Transverse colon (tissue), 3 donors: ENCODE results near the gene DESI2.

Source experiments
- POLR2A ChIP-seq: fragments of 450-650 bp; IDR thresholded peaks from one replicate; pipeline ENCODE4 v1.6.1; 2016; ENCODE audit warnings: antibody characterized with exemption, mild to moderate bottlenecking, moderate library complexity
- TF ChIP-seq, protein P1 (sequence below), 5 experiments: fragments of 200-600 bp in 3 of 5; fragments of 450-650 bp in 2 of 5; sonication (generic) in 3 of 5; IDR thresholded peaks; 1 replicate in 2 of 5; 2 replicates in 3 of 5; pipeline ENCODE4 v1.5.1; 2016 to 2017; ENCODE audit warnings: antibody characterized with exemption in 5 of 5, inconsistent platforms in 3 of 5, mild to moderate bottlenecking in 2 of 5, moderate library complexity in 1 of 5

- TF ChIP-seq, protein P1, sequence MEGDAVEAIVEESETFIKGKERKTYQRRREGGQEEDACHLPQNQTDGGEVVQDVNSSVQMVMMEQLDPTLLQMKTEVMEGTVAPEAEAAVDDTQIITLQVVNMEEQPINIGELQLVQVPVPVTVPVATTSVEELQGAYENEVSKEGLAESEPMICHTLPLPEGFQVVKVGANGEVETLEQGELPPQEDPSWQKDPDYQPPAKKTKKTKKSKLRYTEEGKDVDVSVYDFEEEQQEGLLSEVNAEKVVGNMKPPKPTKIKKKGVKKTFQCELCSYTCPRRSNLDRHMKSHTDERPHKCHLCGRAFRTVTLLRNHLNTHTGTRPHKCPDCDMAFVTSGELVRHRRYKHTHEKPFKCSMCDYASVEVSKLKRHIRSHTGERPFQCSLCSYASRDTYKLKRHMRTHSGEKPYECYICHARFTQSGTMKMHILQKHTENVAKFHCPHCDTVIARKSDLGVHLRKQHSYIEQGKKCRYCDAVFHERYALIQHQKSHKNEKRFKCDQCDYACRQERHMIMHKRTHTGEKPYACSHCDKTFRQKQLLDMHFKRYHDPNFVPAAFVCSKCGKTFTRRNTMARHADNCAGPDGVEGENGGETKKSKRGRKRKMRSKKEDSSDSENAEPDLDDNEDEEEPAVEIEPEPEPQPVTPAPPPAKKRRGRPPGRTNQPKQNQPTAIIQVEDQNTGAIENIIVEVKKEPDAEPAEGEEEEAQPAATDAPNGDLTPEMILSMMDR (IDR thresholded peaks at IDR 0.05): no peak
- no peak for TF ChIP-seq POLR2A
These were observed 96.5 kb downstream of the DESI2 start for GRCh38 chr1:244749230-244750016.
